HG02981 (cell line): ENCODE data around the gene TEKT5.
"Not testable (repeated sequence)": the region's sequence is repeated elsewhere in the genome, so short reads cannot be mapped to it uniquely, and the experiment has no call there.

ENCODE experiments used
- ATAC-seq: cut with Tn5 transposase; IDR thresholded peaks from one replicate; pipeline ENCODE4 v1.9.1; 2021; ENCODE audit warnings: mild to moderate bottlenecking, moderate library complexity; ENCODE audit not compliant: unreplicated experiment

TEKT5 gene

DNA sequence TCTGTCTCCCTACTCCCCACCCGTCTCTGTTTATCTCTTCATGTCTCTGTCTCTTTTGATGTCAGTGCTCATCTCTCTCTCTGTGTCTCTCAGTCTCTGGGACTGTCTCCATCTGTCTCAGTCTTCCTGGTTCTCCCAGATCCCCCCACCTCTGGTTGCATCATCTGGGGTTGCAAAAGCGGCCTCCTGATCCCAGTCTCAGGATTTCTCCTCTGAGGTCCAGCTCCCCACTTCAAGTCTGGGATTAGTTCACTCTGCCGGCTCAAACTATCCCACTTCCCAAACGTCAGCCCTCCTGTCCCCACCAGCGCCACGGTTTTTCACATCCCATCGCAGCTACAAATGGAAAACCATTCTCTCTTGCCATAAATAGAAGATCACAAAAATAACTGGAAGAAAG lies 9.0 kb downstream of the TEKT5 start:
- no peak for ATAC-seq

GRCh38 chr16:10684511-10685151 lies 10.1 kb downstream of the TEKT5 start:
- no peak for ATAC-seq

- no peak for ATAC-seq
Measured at GRCh38 chr16:10683170-10683569, 11.6 kb downstream of the TEKT5 start.

DNA sequence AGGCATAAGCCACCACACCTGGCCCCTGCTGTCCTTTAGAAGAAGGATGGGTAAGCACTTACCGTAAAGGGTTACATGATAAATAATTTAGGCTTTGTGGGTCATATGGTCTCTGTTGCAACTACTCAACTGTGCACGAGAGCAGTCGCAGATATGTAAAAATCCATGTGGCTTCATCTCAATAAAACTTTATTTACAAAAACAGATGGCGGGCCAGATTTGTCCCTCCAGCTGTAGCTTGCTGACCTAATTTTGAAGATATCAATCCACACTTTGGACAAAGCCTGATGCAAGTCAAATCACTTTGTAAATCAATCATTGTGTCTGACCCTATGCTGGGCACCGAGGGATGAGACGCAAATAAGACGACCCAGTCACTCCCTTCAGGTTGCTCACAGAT lies 12.1 kb downstream of the TEKT5 start:
- no peak for ATAC-seq

GRCh38 chr16:10681310-10682308 lies 13.1 kb downstream of the TEKT5 start:
- no peak for ATAC-seq

GRCh38 chr16:10679921-10680320 lies 14.8 kb downstream of the TEKT5 start:
- ATAC-seq: no peak

- ATAC-seq: not testable (repeated sequence)
Measured at GRCh38 chr16:10679441-10679840, 15.3 kb downstream of the TEKT5 start.

DNA sequence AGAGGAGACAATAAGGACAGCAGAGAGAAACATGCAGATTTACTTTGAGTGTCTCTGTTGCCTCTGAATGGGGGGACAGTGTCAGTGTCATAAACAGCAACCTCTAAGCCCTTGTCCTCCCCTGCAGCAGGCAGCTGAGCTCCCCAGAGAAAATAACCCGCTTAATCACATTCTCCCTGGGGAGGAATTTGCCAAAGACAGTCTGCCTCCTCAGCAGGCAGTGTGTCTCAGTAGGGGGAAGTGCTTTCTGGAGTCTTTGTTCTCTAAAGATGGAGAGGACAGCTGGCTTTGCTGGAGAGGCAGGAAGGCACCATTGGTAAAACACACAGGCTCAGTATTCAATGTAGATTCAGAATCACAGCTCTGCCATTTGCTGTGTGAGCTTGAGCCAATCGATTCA lies 16.1 kb downstream of the TEKT5 start:
- no peak for ATAC-seq

GRCh38 chr16:10676284-10676683 lies 18.4 kb downstream of the TEKT5 start:
- ATAC-seq: no peak

- no peak for ATAC-seq
Measured at GRCh38 chr16:10675861-10676260, 18.9 kb downstream of the TEKT5 start.

DNA sequence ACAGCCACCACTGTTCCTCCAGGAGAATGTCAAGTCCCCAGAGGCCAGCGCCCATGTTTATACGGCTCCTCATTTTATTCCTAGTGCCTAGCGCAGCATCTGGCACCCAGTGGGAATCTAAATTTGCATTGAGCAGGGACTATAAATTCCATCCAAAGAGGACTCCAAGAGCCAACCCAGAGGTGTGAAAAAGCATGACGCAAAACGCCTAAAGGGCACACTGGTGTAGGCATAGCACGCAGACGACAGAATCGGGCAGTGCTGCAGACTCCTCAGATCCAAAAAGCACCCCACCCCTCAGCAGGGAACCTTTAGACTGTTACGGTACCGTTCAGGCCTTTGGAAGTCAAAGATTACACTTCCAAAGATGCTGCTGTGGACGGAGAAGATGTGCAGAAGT lies 19.5 kb downstream of the TEKT5 start:
- no peak for ATAC-seq

- ATAC-seq: no peak
Measured at GRCh38 chr16:10671729-10672128, 23.0 kb downstream of the TEKT5 start.

DNA sequence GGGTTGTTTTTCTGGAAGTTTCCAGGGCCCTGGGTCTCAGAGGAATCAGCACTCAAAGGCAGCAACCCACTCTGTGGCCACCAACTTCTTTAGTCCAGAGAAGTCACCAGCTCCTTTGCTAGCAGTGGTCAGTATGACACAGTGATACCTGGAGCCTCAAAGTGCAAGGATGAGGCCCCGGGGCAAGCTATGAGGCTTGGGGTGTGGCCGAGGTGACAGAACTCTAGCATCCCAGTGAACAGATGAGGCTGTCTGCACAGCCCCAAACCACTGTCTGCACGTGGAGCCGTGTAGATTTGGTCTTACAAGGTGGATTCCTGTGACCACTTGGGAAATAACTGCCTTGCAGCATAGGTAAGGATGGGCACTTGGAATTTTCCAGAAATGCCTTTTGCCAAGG lies 24.9 kb downstream of the TEKT5 start:
- no peak for ATAC-seq

- ATAC-seq: no peak
Measured at GRCh38 chr16:10668322-10669045, 26.2 kb downstream of the TEKT5 start.

GRCh38 chr16:10667239-10667638 lies 27.5 kb downstream of the TEKT5 start:
- ATAC-seq: no peak

DNA sequence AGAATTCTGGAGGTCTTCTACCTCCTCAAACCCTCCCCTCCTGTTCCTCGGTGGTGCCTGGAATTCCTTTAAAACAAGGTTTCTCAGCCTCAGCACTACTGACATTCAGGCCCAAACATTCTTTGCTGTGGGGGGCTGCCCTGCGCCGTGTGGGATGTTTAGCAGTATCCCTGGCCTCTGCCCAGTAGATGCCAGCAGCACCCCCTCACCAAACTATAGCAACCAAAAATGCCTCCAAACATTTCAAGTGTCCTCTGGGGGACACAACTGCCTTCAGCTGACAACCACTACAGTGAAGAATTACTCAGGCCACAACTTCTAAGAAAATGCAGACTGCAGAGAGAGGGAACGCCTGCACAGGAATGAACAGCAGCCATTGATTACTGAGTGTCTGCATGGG lies 28.4 kb downstream of the TEKT5 start:
- ATAC-seq: no peak

DNA sequence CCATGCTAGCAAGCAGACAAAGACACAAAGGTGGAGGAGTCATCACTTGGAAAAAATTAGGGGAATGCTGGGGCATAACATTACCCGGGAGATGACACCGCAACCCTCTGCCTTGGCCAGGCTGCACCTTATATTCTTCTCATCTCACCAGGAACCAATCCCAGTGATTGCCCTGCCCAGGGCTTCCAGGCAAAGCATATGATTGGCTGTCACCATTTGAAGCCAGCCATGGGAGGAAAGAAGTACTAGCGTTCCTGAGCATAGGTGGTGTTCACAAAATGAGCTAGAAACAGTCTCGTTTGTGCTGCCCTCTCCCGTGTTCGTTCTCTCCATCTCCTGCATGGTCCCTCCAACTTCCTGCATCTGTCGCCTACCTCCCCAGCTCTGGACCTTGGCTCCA lies 29.6 kb downstream of the TEKT5 start:
- ATAC-seq: no peak

DNA sequence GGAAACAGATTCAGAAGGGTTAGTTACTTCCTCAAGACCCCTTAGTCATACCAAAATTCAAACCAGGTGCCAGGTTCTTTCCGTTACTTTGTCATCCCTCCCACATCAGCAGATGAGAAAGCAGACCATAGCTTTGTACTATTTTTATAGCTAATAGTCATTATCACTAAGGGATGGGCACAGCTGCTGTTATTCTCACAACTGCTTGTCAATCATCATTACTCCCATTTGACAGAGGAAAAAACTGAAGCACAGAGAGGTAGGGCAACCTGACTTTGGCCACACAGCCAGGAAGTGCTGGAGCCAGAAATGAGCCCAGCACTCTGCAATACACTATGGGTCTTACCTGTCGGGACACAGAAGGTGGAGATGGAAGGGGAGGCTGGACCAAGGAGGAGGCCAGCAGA lies 30.0 kb downstream of the TEKT5 start:
- ATAC-seq: no peak

- ATAC-seq: no peak
Measured at GRCh38 chr16:10663744-10664143, 31.0 kb downstream of the TEKT5 start.

- no peak for ATAC-seq
Measured at GRCh38 chr16:10663146-10663545, 31.6 kb downstream of the TEKT5 start.

GRCh38 chr16:10662212-10662611 lies 32.5 kb downstream of the TEKT5 start:
- no peak for ATAC-seq

GRCh38 chr16:10661737-10662136 lies 33.0 kb downstream of the TEKT5 start:
- no peak for ATAC-seq
